Measurements from ENCODE around the gene SMAD7.

The SMAD7 gene

DNA sequence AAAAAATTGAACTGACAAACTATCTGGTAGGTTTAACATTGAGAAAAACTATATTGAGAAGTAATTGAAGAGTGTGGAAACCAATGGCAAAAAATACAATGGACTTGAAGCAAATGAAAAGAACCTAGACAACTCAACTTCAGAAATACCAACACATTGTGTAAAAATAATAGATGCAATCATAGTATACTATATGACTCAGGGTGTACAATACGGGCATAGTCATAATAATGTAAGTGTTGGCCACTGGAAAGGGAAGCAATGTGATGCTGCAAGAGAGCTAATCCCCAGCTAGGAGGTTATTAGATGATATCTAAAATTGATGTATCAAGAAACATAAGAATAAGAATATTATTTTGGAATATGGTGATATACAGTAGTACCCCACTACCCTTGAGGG is 45.3 kb downstream of the SMAD7 start:
- H3K27ac ChIP-seq: no peak overlapping the region
- H3K4me3 ChIP-seq: no peak overlapping the region

DNA sequence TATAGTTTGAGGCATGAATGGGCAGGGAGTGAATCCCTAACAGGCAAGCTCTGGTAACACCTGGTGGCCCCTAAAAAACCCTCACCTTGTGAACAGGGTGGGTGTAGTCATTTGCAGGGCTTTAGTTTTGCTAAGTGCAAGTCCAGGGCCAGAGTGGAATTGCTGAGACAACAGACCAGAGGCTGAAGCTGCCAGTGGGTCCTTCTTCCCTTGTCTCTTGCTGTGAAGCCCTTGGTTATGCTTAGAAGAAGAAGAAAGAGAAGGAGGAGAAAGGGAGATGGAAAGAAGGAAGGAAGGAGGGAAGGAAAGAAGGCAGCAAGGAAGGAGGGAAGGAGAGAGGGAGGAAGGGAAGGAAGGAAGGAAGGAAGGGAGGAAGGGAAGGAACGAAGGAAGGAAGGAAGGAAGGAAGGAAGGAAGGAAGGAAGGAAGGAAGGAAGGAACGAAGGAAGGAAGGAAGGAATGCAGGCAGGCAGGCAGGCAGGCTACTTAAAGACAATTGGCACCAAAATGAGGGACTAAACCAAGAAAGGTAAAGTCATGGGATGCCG is 45.8 kb downstream of the SMAD7 start:
- Histone ChIP-seq H3K4me3 (no peak overlapping the region), H3K27ac (no peak overlapping the region)

DNA sequence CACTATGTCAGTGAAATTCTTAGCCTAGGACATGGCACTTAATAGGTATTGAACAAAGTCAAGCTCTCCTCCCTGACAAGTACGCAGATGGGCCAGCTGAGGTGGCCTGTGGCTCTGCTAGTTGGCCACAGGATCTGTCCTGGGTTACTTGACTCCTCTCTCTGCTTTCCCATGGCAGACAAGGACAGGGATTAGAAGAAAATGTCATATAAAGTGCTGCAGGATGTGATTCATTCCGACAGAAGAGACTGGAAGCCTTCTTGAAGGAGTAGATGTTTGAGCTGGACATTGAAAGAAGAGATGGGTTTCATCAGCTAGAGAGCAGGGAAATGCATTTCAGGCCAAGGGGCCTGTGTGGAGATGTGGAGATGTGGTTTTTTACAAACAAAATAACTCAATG is 46.7 kb downstream of the SMAD7 start:
- Histone ChIP-seq H3K4me3 (no peak overlapping the region), H3K27ac (peak overlapping the region in 2 of 21 experiments; percentile 81 to 82)

DNA sequence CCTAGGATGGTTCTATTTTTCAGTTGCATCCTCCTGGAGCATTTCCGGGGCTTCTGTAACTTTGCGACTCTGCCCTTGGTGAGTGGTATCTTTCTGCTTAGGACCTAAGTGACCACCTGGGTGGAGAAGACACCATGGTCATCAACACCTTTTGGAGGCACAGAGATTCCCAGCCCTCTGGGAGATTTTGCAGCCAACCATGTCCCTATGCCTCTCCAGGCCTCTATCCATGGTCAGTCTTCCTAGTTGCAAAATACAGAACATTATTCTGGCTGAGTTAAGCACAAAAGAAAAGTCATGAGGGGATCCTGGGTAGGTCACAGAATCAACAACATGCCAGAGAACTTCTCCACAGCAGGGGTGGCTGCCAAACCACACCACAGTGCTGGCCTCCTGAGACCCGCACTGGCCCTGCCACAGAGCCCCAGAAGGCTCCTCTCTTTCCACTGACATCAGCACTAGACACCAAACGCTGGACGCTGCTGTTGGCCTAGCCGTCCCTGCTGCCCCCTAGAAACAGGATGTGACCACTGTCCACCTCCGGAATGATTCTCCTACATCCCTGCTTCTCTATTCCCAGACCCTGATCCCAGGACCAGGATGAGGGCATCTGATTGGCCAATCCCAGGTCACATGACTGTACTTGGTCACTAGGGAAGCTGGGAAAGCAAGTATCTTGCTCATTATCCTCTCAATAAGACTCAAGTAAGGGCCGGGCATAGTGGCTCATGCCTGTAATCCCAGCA is 47.7 kb downstream of the SMAD7 start:
- no peak overlapping the region for H3K4me3 ChIP-seq
- H3K27ac ChIP-seq: peak overlapping the region in 17 of 21 experiments; percentile 3 to 86 (median 73)

DNA sequence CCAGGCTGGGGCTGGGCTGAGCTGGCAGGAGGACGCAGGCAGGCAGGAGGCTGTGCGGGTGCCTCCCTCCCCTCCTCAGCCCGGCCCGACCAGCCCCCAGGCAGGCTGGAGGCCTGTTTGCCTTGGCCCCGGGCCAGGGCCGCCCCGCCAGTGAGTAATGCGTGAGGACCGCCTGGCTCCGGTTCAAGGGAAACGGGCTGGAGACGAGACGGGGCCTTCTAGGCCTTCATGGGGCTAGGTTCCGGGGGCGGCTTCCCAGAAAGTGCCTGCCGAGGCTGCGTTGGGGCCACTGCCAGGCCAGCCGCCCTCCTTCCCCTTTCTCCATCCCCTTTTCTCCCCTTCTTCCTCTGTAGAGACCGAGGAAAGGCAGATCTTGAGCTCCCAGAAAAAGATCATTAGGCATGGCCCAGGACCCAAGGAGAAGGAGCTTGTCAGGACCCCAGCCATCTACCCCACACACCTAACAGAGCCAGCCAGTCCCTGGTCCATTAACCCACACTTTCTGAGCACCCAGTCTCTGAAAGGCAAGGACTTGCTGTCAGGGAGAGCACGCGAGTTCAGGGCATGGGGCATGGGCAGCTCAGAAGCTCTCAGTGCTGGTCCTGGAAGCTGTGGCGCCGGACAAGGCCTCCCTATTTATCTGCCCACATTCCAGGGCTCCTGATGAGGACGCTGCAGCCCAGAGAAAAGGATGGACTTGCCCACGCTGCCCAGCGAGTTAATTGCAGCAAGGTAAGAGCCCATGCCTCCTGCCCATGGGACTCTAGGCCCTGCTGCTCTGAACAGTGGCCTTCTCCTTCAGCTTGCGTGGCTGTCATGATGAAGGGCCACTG is 48.5 kb downstream of the SMAD7 start:
- H3K27ac ChIP-seq: peak overlapping the region in 19 of 21 experiments; percentile 3 to 86 (median 69)
- no peak overlapping the region for H3K4me3 ChIP-seq

DNA sequence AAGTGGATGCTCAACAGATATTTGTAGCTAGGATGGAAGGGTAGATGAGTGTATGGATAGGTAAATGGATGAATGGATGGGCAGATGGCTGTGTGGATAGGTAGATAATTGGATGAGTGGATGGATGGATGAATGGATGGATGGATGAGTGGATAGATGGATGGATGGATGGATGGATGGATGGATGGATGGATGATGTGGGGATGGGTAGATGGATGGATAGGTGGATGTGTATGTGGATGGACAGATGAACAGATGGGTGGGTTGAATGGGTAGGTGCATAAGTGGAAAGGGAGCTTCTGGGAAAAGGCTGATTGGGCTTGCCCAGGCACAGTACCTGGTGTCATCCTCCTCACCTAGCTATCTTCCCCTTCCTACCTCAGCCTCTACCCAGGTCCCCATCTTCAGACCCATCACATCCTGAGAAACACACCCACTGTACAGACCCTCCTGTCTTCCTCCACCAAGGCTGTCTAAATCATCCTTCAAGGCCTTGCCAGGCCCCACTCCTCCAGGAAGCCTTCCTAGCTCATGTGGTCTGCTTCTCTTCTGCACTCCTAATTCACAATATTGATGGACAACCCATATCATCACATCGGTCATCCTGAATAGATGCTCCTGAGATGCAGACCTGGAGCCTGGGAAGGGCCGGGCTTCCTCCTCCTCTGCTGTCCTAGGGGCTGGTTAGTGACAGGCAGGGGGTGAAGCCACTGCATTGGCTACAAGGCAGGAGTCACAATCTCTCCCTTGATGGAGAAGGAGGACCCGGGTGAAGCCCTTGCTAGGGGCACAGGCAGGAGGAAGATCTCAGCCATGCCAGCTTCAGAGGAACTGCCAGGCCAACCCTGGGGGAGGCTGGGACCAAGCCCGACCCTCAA is 49.4 kb downstream of the SMAD7 start:
- peak overlapping the region in 17 of 21 experiments; percentile 3 to 86 (median 73) for H3K27ac ChIP-seq
- no peak overlapping the region for H3K4me3 ChIP-seq

DNA sequence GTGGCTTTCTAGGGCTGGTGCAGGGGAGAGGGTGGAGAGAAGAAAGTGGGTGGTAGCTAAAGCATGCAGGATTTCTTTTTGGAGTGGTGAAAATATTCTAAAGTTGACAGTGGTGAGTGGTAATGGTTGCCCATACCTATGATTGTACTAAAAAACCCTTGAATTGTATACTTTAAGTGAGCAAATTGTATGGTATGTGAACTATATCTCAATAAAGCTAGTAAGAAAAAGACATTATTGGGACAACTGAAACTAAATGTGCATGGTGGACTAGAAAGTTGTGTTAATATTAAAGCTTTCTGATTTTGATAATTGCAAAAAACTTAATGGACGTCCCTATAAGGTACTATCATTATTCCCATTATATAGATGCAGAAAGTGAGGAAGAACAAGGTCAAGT is 50.3 kb downstream of the SMAD7 start:
- Histone ChIP-seq H3K4me3 (no peak overlapping the region), H3K27ac (no peak overlapping the region)

DNA sequence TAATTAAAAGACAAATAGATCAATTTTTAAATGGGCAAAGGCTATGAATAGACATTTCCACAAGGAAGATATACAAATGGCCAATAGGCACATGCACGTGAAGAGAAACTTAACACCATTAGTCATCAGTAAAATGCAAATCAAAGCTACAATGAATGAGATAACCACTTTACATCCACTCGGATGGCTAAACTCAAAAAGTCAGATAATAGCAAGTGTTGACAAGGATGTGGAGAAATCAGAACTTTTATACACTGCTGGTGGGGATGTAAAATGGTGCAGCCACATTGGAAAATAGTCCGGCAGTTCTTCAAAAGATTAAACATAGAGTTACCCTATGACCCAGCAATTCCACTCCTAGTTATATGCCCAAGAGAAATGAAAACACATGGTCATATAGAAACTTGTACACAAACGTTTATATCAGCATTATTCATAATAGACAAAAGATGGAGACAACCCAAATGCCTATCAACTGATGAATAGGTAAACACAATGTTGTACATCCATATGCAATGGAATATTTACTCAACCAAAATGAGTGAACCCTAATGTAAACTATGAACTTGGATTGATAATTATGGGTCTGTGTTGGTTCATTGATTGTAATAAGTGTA is 51.1 kb downstream of the SMAD7 start:
- Histone ChIP-seq H3K27ac (no peak overlapping the region), H3K4me3 (no peak overlapping the region)

DNA sequence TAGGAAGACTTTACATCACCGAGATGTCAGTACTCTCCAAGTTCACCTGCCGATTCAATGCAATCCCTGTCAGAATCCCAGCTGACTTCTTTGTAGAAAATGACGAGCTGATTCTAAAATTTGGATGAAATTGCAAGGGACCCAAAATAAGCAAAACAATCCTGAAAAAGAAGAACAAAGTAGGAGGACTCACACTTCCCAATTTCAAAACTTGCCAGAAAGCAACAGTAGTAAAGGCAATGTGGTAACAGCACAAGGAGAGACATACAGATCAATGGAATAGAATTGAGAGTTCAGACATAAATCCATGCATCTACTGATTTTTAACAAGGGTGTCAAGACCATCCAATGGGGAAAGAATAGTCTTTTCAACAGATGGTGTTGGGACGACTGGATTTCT is 52.2 kb downstream of the SMAD7 start:
- Histone ChIP-seq H3K27ac (no peak overlapping the region), H3K4me3 (no peak overlapping the region)

DNA sequence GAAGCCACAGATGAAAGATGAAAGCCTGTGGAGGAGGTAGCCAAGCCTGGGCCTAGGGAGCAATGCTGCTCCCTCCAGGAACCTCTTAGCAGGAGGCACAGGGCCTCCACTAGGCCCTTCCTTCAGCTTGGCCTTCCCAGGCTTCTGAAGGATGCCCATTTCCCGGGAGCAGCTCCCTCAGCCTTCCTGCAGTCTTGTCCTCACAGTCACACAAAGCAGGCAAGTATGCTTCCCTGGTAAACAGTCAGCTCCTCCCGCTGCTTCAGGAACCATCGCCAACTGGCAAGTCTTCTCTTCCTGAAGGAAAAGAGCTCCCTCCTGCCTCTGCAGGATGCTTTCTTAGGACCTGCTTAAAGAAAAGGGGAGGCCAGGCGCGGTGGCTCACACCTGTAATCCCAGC is 53.2 kb downstream of the SMAD7 start:
- Histone ChIP-seq H3K4me3 (no peak overlapping the region), H3K27ac (peak overlapping the region in 10 of 21 experiments; percentile 1 to 66 (median 41))

DNA sequence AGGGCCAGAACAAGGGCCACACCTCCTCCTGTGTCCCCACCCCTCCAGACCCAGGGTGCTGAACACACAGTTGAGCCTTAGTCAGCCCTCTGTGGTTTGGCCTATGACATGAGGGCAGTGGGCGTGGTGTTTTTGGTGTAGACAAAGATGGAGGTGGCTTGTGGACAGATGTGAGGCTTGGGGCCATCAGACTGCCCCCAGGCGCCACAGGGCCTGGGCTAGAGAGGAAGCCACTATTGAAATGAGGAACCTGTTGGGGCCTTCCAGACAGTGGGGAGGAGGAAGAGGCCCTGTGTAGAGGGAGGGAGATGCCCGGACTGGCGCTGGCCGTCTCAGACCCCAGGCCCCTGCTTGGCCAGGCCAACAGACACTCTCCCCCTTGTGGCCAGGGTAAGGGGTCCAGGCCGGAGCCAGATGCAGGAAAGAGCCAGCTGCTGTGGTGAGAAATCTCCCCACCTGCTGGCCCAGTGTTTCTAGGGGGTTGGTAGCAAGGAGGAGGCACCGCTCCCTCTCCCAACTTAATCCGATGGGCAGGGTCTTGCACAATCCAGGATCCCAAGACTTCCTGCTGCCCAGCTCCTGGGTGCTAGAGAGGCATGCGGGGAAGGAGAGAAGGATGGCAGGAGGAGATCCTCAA is 53.8 kb downstream of the SMAD7 start:
- no peak overlapping the region for H3K4me3 ChIP-seq
- peak overlapping the region in 10 of 21 experiments; percentile 1 to 66 (median 41) for H3K27ac ChIP-seq

DNA sequence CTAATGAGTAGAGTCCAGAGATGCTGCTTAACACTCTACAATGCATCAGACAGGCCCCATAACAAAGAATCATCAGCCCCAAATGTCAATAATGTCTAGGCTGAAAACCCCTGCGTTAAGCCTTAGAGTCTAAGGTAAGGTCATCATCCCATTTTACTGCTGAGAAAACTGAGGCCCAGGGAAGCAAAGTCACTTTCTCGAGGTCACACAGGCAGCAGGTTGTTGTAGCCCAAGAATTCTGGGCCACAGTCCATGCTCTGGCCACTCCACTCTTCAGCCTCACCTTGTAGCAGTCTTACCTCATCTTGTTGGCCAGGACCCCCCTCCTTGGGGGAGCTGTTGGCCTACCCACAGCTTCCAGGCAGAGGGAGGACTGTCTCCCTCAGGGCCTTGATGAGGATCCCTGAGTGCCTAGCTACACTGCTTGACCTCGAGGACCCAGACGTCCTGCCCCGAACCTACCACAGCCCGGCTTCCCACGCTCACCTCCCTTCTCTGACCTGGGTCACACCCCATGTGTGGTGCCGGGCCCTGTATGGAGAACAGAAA is 54.4 kb downstream of the SMAD7 start:
- peak overlapping the region in 8 of 21 experiments; percentile 1 to 59 (median 33) for H3K27ac ChIP-seq
- no peak overlapping the region for H3K4me3 ChIP-seq

DNA sequence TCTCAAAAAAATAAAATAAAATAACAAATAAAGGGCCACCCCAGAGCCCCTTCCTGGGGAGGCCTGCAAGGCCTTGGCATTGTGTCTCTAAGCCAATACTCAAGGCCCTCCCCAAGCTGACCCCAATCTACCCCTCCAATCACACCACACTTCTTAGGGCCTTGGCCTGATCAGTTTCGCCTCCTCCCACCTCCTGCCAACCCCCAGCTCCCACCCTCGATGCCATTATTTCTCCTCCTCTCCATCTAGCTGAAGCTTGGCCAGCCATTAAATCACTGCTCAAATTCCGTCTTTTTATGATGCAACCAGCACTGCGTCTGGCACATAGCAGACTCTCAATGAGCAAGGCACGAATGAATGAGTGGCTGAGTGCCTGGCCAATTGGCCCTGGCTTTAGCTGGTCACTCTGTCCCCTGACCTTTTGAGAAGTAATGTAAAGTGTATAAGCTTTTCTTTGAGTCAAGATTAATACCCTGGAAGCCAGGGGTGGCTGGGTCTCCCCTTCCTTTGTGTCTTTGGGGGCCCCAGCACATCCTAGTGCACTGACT is 55.9 kb downstream of the SMAD7 start:
- Histone ChIP-seq H3K27ac (no peak overlapping the region), H3K4me3 (no peak overlapping the region)

DNA sequence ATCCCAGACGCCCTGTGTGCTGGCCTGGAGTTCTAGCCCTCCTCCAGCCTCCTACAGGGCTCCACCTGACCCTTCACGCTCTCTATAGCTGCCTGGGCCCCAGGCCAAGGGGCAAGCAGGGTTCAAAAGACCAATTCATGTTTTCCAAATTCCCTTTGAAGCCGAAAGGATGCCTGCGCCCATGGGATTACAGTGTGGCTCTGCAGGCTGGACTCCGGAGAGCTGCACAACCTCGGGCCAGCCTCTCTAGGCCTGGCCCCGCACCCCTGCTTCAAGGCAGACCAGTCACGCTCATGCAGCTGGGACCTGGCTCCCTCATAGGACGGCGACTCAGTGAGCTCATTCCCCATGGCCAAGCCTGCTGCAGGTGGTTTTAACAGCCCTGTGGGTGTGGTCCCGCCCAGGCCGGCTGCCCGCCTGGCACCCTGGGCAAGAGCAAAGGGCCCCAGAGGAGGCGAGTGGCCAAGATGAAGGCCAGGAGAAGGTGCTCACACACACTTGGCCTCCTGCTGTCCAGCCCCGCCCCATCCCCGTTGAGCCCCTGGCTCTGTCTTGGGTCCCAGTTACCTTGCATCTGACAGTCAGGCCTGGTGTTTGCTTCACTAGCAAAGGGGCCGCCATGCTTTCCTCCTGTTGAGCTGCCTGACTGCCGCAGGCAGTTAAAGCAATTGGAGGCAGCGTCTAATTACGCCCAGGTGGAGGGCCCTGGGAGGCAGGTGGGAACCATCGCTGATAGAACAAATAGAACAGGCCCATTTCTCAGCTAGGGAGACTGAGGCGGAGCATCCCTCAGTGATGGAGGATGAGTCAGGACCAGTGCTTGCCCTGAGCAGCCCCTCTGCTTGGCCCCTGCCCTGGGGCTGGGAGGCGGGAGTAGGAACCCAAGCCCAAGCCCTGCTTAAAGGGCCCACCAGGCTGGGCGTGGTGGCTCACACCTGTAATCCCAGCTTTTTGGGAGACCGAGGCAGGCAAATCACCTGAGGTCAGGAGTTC is 56.9 kb downstream of the SMAD7 start:
- Histone ChIP-seq H3K4me3 (no peak overlapping the region), H3K27ac (peak overlapping the region in 5 of 21 experiments; percentile 13 to 55 (median 31))

DNA sequence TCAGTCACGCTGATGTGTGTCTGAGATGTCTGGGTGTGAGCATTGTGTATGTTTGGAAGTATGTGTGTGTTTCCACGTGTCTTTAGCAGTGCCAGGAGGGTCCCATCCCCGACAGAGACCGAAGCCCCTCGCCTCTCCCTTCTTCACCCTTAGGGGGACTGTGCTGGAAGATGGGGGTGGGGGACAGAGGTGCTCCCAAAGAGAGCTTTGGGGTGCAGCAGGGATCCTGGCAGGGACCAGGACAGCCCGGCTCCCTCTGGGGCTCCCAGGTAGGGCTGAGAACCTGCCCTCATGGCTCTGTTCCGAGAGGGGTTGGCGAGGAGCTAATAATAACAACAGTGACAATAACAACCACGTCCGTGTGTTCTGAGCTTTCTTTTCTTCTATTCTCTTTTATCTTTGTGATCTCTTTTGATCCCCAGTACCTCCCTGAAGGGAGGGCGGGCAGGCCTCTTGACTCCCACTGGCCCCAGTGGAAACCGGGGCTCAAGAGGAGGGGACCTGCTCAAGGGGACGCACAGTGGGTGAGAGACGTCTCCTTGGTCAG is 57.6 kb downstream of the SMAD7 start:
- H3K27ac ChIP-seq: peak overlapping the region in 6 of 21 experiments; percentile 13 to 55 (median 26)
- no peak overlapping the region for H3K4me3 ChIP-seq

DNA sequence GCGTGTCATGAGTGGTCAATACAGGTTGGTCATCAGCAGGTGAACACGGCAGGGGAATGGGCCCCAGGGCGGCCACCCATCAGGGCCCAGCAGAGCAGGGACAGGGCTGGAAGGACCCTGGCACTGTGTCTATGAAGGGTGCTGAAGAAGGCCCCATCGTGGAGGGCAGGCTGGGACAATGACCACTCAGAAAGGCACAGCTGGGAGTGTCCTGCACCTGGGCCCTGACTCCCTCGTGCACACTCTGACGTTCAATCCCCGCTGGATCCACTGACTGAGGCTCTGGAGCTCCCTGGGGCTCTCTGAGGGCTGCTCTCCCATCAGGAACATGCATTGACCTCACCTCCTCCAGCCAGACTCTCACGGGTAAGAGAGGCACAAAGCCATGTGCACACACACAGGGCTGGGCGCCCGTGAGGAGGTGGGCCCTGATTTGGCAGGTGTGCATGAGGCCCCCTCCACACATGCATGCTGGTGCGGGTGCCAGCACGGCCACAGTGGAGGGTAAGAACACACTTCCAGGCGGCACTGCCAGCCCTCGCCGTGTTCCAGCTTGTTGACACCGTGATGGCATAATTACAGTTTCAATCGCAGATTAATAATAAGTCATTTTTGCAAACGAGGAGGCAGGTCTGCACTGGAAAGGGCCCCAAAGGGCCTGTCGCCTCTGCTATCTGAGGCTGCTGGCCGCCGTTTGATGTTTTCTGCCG is 58.5 kb downstream of the SMAD7 start:
- Histone ChIP-seq H3K27ac (peak overlapping the region in 3 of 21 experiments; percentile 5 to 55 (median 37)), H3K4me3 (no peak overlapping the region)

Measured in skin epidermis (tissue), 12 donors.